RCC 7860 (cell line): ENCODE results near the gene CAV3.

Experiments
- DNase-seq: peaks from one replicate; pipeline ENCODE4 v3.0.0-alpha.2; 2015; ENCODE audit warnings: low spot score
- FAIRE-seq: peaks from 2 replicates; lab custom pipeline; 2012; peaks lifted over from hg19 to GRCh38; lab: Jason Lieb, UNC

The CAV3 gene

GRCh38 chr3:8734137-8734878 is 706 bp downstream of the CAV3 start:
- no peak for FAIRE-seq
- no peak for DNase-seq

GRCh38 chr3:8734908-8735307 is 1.3 kb downstream of the CAV3 start:
- FAIRE-seq (no peak), DNase-seq (no peak)

GRCh38 chr3:8736436-8736835 is 2.8 kb downstream of the CAV3 start:
- DNase-seq (no peak), FAIRE-seq (no peak)

GRCh38 chr3:8737301-8737700 is 3.7 kb downstream of the CAV3 start:
- FAIRE-seq = no peak
- DNase-seq = no peak

- FAIRE-seq (no peak), DNase-seq (no peak)
Measured at GRCh38 chr3:8737823-8738222, 4.2 kb downstream of the CAV3 start.

- DNase-seq (no peak), FAIRE-seq (no peak)
Measured at GRCh38 chr3:8738639-8739038, 5.0 kb downstream of the CAV3 start.

- DNase-seq = peak; percentile 94
Measured at GRCh38 chr3:8739757-8740504, 6.3 kb downstream of the CAV3 start.

GRCh38 chr3:8741581-8742261 is 8.1 kb downstream of the CAV3 start:
- peak; percentile 87 for FAIRE-seq

More at GRCh38 chr3:8739757-8740504, 6.3 kb downstream of the CAV3 start:
- peak; percentile 95 for FAIRE-seq

GRCh38 chr3:8743021-8743601 is 9.5 kb downstream of the CAV3 start:
- no peak for FAIRE-seq

More at GRCh38 chr3:8741581-8742261, 8.1 kb downstream of the CAV3 start:
- DNase-seq = peak; percentile 85

GRCh38 chr3:8743911-8744310 is 10.3 kb downstream of the CAV3 start:
- DNase-seq (no peak), FAIRE-seq (no peak)

More at GRCh38 chr3:8743021-8743601, 9.5 kb downstream of the CAV3 start:
- DNase-seq = peak; percentile 40

GRCh38 chr3:8745619-8746370 is 12.2 kb downstream of the CAV3 start:
- FAIRE-seq (no peak), DNase-seq (no peak)

GRCh38 chr3:8746780-8747345 is 13.3 kb downstream of the CAV3 start:
- no peak for DNase-seq

GRCh38 chr3:8749316-8749715 is 15.7 kb downstream of the CAV3 start:
- FAIRE-seq (no peak), DNase-seq (no peak)

More at GRCh38 chr3:8746780-8747345, 13.3 kb downstream of the CAV3 start:
- FAIRE-seq = no peak

GRCh38 chr3:8752832-8753231 is 19.2 kb downstream of the CAV3 start:
- DNase-seq = no peak
- no peak for FAIRE-seq

- DNase-seq = no peak
- FAIRE-seq = no peak
Measured at GRCh38 chr3:8755097-8755496, 21.5 kb downstream of the CAV3 start.

GRCh38 chr3:8755564-8756237 is 22.1 kb downstream of the CAV3 start:
- DNase-seq (no peak), FAIRE-seq (no peak)

- no peak for FAIRE-seq
- DNase-seq = no peak
Measured at GRCh38 chr3:8756671-8757070, 23.1 kb downstream of the CAV3 start.

GRCh38 chr3:8757551-8758518 is 24.2 kb downstream of the CAV3 start:
- FAIRE-seq = peak; percentile 61
- peak; percentile 62 for DNase-seq
